C4-2B (cell line): ENCODE measurements around the gene CEP70.

Experiments used
- CTCF ChIP-seq: fragments of 450-650 bp; conservative IDR thresholded peaks from 2 replicates; pipeline ENCODE4 v1.5.1; 2017; ENCODE audit warnings: mild to moderate bottlenecking
- ZFX ChIP-seq: fragments of 450-650 bp; IDR thresholded peaks from 2 replicates; pipeline ENCODE4 v1.6.1; 2017

GRCh38 chr3:138492980-138493675, 100.9 kb downstream of the CEP70 start:
- TF ChIP-seq CTCF = no peak
- no peak for TF ChIP-seq ZFX
